ENCODE results near the gene DEFB114. TPM values are rescaled to one million over a fixed set of nuclear protein-coding genes. Genes with fewer than 3 reads are reported as not detected.
"Not testable (repeated sequence)": the region's sequence is repeated elsewhere in the genome, so short reads cannot be mapped to it uniquely, and the experiment has no call there.

DEFB114 gene
- total RNA-seq, 2 experiments from 2014 or later, result not detected

DNA sequence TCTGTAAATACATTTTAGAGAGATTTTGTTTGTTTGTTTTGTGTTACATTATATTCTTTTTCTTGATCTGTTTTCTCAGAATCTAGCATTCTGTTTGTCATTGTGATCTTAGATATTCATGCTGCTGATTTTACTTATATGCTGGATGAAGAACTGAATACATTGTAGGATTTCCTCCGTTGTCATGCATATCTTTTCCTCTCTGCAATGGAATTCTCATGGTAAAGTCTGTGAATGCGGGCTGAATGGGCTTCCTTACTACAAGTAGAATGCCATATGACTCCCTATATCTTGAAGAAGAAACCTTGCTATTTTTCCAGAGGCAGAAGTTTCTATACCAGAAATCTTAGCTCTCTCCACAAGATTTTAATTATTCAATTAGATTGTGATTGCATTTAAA is 2.4 kb upstream of the DEFB114 start:
- Mint-ChIP-seq H3K4me3 (no peak overlapping the region), H3K36me3 (ENCODE audit: low read depth) (no peaks in the 10 kb centered on the region)
- CTCF ChIA-PET, result interaction anchor here (1.0 kb wide), 1 partner anchor 13 kb away, joined by 3 read pairs; no protein-coding TSS in a partner anchor

DNA sequence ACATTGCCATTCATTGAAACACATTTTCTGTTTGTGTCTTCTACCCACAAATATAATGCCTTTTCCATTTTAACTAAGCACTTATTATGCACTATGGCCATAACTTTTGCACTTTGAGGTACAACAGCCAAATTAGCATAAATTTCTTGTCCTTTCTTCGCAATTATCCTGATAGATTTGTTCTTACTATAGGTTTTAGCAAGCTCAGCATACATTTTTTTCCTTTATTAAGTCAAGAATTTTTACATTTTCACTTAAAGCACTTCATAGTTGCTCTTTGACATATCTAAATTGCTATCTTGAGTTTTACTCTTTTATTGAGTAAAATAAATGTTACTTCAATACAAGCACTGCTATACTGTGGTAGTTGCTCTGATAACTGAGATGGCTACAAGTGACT is 5.8 kb downstream of the DEFB114 start:
- no peaks in the 10 kb centered on the region for H3K9me3 Mint-ChIP-seq (ENCODE audit: insufficient read depth)
- no peak for ATAC-seq
- H3K27ac Mint-ChIP-seq, result no peak overlapping the region
- H3K27me3 Mint-ChIP-seq (ENCODE audit: low read depth), result no peaks in the 10 kb centered on the region
- no peaks in the 10 kb centered on the region for H3K36me3 Mint-ChIP-seq (ENCODE audit: low read depth)
- DNase-seq, result no peak
- ChIA-PET POLR2A (no interaction called here), CTCF (no interaction called here)
- H3K4me1 Mint-ChIP-seq (ENCODE audit: low read depth), result no peaks in the 10 kb centered on the region
- no peak overlapping the region for H3K4me3 Mint-ChIP-seq

More for the DNA sequence above, 2.4 kb upstream of the DEFB114 start:
- no peaks in the 10 kb centered on the region for H3K4me1 Mint-ChIP-seq (ENCODE audit: low read depth)
- DNase-seq, result no peak
- ATAC-seq, result no peak
- H3K27ac Mint-ChIP-seq, result no peak overlapping the region
- no peaks in the 10 kb centered on the region for H3K27me3 Mint-ChIP-seq (ENCODE audit: low read depth)
- no peaks in the 10 kb centered on the region for H3K9me3 Mint-ChIP-seq (ENCODE audit: insufficient read depth)
- POLR2A ChIA-PET, result no interaction called here

DNA sequence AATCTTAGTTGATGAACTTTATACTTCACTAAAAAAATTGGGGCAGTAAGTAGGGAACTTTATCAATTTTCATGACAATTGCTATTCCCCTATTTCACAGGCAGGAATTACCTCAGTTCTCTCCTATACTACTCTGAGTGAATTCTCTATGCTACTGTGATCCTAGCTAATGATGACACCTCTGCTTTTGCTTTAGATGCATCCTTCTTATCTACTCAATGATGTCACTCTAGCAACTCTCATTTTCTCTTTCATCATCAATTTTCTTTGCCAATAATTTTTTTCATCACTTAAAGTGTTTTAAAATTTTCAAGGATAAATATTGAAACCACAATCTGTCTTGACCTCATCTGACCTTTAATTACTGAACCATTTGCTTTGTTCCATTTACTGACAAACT is 8.1 kb downstream of the DEFB114 start:
- Mint-ChIP-seq H3K36me3 (ENCODE audit: low read depth) (no peaks in the 10 kb centered on the region), H3K4me1 (ENCODE audit: low read depth) (no peaks in the 10 kb centered on the region), H3K9me3 (ENCODE audit: insufficient read depth) (no peaks in the 10 kb centered on the region), H3K27ac (no peak overlapping the region), H3K4me3 (no peak overlapping the region), H3K27me3 (ENCODE audit: low read depth) (no peaks in the 10 kb centered on the region)
- ATAC-seq (no peak), DNase-seq (no peak)
- CTCF ChIA-PET, result no interaction called here
- POLR2A ChIA-PET, result no interaction called here

DNA sequence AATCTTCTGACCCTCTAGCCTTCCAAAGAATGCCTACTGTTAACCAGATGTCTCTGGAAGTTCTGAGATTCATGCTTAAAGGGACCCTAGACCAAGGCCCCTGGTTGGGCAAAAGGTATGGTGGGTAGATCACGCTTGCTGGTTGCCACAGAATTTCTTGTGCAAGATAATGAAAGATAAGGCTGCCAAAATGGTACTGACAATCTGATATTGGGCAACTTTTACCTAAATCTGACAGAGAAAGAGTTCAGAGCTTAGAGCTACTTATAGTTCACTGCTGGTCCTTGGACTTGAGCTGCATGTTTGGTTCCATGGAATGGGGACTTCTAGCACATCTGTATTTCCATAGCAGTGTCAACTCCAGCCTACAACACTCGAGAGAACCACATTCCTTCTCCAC is 12.0 kb downstream of the DEFB114 start:
- CTCF ChIA-PET, result no interaction called here
- H3K36me3 Mint-ChIP-seq (ENCODE audit: low read depth), result no peaks in the 10 kb centered on the region
- no peaks in the 10 kb centered on the region for H3K27me3 Mint-ChIP-seq (ENCODE audit: low read depth)
- no peak for DNase-seq
- H3K4me3 Mint-ChIP-seq, result no peak overlapping the region
- no peaks in the 10 kb centered on the region for H3K4me1 Mint-ChIP-seq (ENCODE audit: low read depth)
- H3K27ac Mint-ChIP-seq, result no peak overlapping the region
- POLR2A ChIA-PET, result no interaction called here
- peaks cover 1% of the 10 kb centered on the region for H3K9me3 Mint-ChIP-seq (ENCODE audit: insufficient read depth)
- ATAC-seq, result no peak

DNA sequence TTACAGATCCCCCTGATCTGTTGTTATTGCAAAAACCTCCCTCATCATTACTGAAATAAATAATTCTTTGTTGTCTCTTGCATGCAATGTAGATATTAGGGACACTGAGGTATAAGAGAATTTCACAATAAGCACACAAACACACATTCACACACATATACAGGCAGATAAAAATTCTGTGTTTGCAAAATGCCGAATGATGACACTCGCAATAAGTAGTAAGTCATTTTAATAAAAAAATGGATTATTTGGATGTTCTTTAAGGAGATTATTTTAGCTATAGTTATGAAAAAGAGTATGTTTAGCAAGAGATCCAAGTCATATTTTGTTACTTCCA is 13.6 kb downstream of the DEFB114 start:
- Mint-ChIP-seq H3K27ac (no peak overlapping the region), H3K4me1 (ENCODE audit: low read depth) (no peaks in the 10 kb centered on the region), H3K4me3 (no peak overlapping the region), H3K27me3 (ENCODE audit: low read depth) (no peaks in the 10 kb centered on the region), H3K9me3 (ENCODE audit: insufficient read depth) (peaks cover 4% of the 10 kb centered on the region), H3K36me3 (ENCODE audit: low read depth) (no peaks in the 10 kb centered on the region)
- ChIA-PET POLR2A (no interaction called here), CTCF (no interaction called here)
- DNase-seq (no peak), ATAC-seq (no peak)

DNA sequence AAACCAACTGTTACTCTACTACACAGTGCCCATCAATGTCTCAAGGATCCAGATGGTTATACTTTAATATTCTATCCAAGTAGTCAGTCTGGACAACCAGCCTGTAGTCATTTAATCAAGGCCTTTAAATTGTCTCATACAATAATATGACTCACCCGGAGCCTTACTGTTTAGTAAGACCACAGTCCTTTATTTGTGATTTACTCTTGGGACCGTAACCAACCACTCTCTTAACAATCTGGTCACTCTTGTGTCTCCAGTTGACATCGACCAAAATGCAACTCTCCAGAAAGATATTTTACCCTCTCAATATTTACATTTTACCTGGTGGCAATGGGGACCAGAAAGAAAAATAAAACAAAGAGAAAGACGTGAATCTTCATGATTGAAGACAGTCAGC is 14.9 kb downstream of the DEFB114 start:
- ChIA-PET POLR2A (no interaction called here), CTCF (no interaction called here)
- DNase-seq (no peak), ATAC-seq (no peak)
- Mint-ChIP-seq H3K4me3 (no peak overlapping the region), H3K9me3 (ENCODE audit: insufficient read depth) (peaks cover 4% of the 10 kb centered on the region), H3K4me1 (ENCODE audit: low read depth) (no peaks in the 10 kb centered on the region), H3K36me3 (ENCODE audit: low read depth) (no peaks in the 10 kb centered on the region), H3K27ac (no peak overlapping the region), H3K27me3 (ENCODE audit: low read depth) (no peaks in the 10 kb centered on the region)

DNA sequence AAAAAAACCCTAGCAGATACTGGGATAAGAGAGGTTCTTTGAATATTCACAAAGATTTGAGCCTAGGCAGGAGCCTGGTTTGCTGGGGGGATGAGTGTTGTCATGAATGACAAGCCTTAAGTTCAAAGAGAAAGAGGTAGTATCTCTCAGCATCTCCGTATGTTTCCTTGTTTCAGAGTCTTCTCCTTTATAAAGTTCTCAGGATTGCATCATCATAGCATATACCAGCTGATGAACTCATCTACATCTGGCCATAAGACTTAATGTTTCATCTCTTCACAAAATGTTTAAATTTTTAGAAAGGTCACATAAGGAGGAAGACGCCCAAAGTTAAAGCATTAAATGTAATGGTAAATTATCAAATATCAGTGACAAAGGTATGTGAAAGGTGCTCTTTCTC is 17.1 kb downstream of the DEFB114 start:
- H3K4me1 Mint-ChIP-seq (ENCODE audit: low read depth), result no peaks in the 10 kb centered on the region
- H3K4me3 Mint-ChIP-seq, result no peak overlapping the region
- POLR2A ChIA-PET, result no interaction called here
- H3K9me3 Mint-ChIP-seq (ENCODE audit: insufficient read depth), result peaks cover 4% of the 10 kb centered on the region
- no peak overlapping the region for H3K27ac Mint-ChIP-seq
- H3K27me3 Mint-ChIP-seq (ENCODE audit: low read depth), result no peaks in the 10 kb centered on the region
- CTCF ChIA-PET, result no interaction called here
- no peaks in the 10 kb centered on the region for H3K36me3 Mint-ChIP-seq (ENCODE audit: low read depth)
- no peak for DNase-seq
- no peak for ATAC-seq

DNA sequence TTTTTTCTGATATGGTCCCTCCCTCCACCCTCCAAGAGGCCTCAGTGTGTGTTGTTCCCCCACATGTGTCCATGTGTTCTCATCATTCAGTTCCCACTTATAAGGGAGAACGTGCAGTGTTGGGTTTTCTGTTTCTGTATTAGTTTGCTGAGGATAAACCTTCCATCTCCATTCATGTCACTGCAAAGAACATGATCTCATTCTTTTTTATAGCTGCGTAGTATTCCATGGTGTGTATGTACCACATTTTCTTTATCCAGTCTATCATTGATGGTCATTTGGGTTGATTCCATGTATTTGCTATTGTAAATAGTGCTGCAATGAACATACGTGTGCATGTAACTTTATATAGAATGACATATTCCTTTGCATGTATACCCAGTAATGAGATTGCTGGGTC is 19.9 kb downstream of the DEFB114 start:
- H3K27me3 Mint-ChIP-seq (ENCODE audit: low read depth); H3K4me3 Mint-ChIP-seq; CTCF ChIA-PET; ATAC-seq; H3K27ac Mint-ChIP-seq; H3K36me3 Mint-ChIP-seq (ENCODE audit: low read depth); POLR2A ChIA-PET; H3K4me1 Mint-ChIP-seq (ENCODE audit: low read depth); H3K9me3 Mint-ChIP-seq (ENCODE audit: insufficient read depth); DNase-seq: not testable (repeated sequence)

DNA sequence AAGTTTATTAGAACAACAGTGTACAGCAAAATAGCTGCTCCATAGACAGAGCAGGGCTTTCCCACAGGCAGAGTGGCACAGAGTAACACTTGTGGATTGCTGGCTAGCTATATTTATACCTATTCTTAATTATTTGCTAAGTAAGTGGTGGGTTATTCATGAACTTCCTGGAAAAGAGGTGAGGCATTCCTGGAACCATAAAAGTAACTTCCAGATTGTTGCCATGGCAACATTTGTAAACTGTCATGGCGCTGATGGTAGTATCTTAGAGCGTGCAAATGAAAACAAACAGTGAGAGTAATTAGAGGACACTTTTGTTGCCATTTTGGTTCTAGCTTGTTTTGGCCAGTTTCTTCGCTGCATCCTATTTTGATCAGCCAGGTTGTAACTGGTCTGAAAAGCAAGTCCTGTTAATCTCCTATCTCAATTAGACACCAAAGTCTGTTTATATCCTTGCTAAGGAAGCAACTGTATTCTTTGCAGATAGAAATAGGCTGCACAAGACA is 23.9 kb downstream of the DEFB114 start:
- H3K4me3 Mint-ChIP-seq, result no peak overlapping the region
- H3K4me1 Mint-ChIP-seq (ENCODE audit: low read depth), result no peaks in the 10 kb centered on the region
- POLR2A ChIA-PET, result no interaction called here

DNA sequence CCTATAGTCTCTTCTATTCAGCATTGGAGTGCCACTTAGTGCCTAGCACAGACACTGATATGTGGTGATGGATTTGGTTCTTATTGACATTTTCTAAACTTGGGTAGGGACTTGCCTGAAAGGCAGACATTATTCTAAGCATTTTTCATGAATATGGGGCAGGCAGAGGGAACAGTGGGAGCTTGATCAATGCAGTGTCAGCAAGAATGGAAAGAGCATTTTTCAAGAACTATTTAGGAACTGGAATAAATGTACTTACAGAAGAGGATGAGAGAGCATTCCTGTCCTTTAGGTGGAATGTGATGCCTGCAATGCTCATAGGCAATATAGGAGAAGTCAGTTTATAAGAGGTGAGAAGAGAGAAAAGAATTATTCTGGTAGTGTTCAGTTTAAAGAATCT is 26.2 kb downstream of the DEFB114 start:
- Mint-ChIP-seq H3K36me3 (ENCODE audit: low read depth) (no peaks in the 10 kb centered on the region), H3K27me3 (ENCODE audit: low read depth) (no peaks in the 10 kb centered on the region), H3K9me3 (ENCODE audit: insufficient read depth) (no peaks in the 10 kb centered on the region), H3K27ac (no peak overlapping the region), H3K4me1 (ENCODE audit: low read depth) (no peaks in the 10 kb centered on the region), H3K4me3 (no peak overlapping the region)
- POLR2A ChIA-PET, result no interaction called here
- DNase-seq (no peak), ATAC-seq (no peak)
- CTCF ChIA-PET, result no interaction called here

More for the DNA sequence above, 23.9 kb downstream of the DEFB114 start:
- H3K27ac Mint-ChIP-seq, result no peak overlapping the region
- ATAC-seq (no peak), DNase-seq (no peak)
- no peaks in the 10 kb centered on the region for H3K9me3 Mint-ChIP-seq (ENCODE audit: insufficient read depth)
- H3K27me3 Mint-ChIP-seq (ENCODE audit: low read depth), result no peaks in the 10 kb centered on the region
- H3K36me3 Mint-ChIP-seq (ENCODE audit: low read depth), result no peaks in the 10 kb centered on the region
- CTCF ChIA-PET, result no interaction called here

DNA sequence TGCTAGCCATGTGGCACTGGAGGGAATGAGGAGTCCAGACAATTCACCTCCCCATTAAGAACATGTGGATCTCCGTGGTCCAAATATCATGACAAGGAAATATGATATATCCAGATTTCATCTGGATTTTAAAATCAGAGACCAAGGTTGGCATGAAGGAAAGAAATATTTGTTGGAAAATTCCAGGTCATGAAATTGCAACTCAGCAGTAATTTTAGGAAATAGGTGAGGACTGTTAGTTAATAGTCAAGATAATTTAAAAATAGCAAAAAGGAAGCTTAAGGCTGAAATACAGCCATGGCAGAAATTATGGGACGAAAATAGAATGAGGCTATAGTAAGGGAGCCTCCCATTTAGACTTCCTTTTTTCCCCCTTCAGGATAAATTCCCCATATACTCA is 26.9 kb downstream of the DEFB114 start:
- ATAC-seq, result no peak
- Mint-ChIP-seq H3K9me3 (ENCODE audit: insufficient read depth) (no peaks in the 10 kb centered on the region), H3K4me1 (ENCODE audit: low read depth) (no peaks in the 10 kb centered on the region), H3K4me3 (no peak overlapping the region), H3K36me3 (ENCODE audit: low read depth) (no peaks in the 10 kb centered on the region), H3K27me3 (ENCODE audit: low read depth) (no peaks in the 10 kb centered on the region), H3K27ac (no peak overlapping the region)
- DNase-seq, result no peak
- CTCF ChIA-PET, result no interaction called here
- POLR2A ChIA-PET, result no interaction called here

DNA sequence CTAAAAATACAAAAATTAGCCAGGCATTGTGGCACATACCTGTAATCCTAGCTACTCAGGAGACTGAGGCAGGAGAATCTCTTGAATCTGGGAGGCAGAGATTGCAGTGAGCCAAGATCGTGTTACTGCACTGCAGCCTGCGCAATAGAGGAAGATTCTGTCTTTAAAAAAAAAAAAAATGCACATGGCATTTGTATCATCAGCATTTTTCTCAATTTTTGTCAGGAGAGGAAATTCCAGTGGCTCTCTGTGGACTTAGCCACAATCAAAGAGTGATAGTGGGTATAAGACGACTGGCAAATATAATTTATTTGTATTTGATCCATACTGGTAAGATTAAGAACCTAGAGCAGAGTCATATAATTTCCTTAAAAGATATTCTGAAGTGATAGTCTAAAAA is 28.6 kb downstream of the DEFB114 start:
- no peaks in the 10 kb centered on the region for H3K27me3 Mint-ChIP-seq (ENCODE audit: low read depth)
- DNase-seq (no peak), ATAC-seq (no peak)
- no peaks in the 10 kb centered on the region for H3K9me3 Mint-ChIP-seq (ENCODE audit: insufficient read depth)
- H3K4me1 Mint-ChIP-seq (ENCODE audit: low read depth), result no peaks in the 10 kb centered on the region
- H3K36me3 Mint-ChIP-seq (ENCODE audit: low read depth), result no peaks in the 10 kb centered on the region
- ChIA-PET CTCF (no interaction called here), POLR2A (no interaction called here)
- H3K27ac Mint-ChIP-seq, result no peak overlapping the region
- no peak overlapping the region for H3K4me3 Mint-ChIP-seq

DNA sequence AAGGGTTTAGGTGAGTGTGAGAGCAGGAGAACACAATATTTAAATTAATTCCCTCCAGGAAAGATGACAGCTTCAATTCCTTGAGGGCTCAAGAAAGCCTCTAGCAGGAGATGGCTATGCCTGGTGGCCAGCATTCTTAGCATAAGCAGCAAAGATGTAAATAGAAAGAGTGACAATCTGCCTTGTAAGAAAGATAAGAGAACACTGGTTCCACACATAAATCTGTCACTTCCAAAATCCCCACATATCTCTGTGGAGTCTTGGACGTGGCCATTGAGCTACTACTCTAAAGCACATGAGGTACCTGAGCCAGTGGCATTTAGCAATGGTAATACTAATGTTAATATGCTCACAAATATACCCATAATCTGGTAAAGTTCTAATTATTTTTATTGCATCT is 29.2 kb downstream of the DEFB114 start:
- ATAC-seq, result no peak

More for the DNA sequence above, 29.2 kb downstream of the DEFB114 start:
- H3K4me3 Mint-ChIP-seq, result no peak overlapping the region
- ChIA-PET POLR2A (interaction anchor here (0.6 kb wide), 1 partner anchor 46 kb away, joined by 5 read pairs; no protein-coding TSS in a partner anchor), CTCF (no interaction called here)
- DNase-seq, result no peak
- no peak overlapping the region for H3K27ac Mint-ChIP-seq
- no peaks in the 10 kb centered on the region for H3K9me3 Mint-ChIP-seq (ENCODE audit: insufficient read depth)
- H3K4me1 Mint-ChIP-seq (ENCODE audit: low read depth), result no peaks in the 10 kb centered on the region
- H3K27me3 Mint-ChIP-seq (ENCODE audit: low read depth), result no peaks in the 10 kb centered on the region
- H3K36me3 Mint-ChIP-seq (ENCODE audit: low read depth), result no peaks in the 10 kb centered on the region

Measured in activated CD8-positive, alpha-beta T cell treated with anti-CD3 and anti-CD28 coated beads, Interleukin-2, amount 10 ng/mL, durations not matched to agents 7 days and 5 days (primary cell).